ENCODE measurements around the gene ARHGAP30. TPM values are rescaled to one million over a fixed set of nuclear protein-coding genes. Genes with fewer than 3 reads are reported as not detected.

Gene ARHGAP30
- polyA plus RNA-seq, 1 experiment, result not detected

DNA sequence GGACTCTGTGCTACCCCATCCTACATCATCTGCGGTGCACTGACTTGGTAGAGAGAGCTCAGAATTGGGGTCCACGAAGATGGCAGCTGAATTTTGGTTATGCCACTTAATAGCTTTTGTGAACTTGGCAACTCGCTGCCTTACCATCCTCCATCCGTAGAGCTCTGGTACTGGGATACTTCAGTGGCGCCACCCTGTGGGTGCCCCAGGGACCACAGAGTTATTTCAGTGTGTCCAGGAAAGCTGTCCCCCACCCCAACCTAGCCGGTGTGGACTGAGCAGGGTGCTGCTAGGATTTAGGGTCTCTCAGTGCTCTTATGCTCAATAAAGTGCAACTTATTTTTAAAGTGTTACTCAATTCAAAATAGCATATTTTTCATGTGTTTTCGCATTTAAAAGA, 14.9 kb downstream of the ARHGAP30 start:
- CTCF ChIA-PET, result no interaction called here

DNA sequence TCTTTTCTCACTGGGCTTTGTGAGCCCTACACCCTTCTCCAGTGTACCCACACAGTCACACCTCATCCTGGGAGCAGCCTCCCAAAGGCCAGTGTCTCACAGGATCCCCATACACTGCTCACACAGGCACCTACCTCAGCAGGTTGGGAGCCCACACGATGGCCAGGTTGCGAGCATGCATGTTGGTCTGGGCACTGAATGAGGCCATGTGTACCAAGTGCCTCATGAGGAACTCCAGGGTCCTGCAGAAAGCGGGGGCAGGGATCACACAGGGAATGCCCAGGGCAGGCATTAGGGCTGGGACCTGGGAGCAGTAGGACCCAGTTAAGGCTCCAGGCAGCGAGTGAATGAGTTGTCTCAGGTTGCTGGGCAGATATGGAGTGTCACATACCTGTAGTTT, 15.5 kb downstream of the ARHGAP30 start:
- CTCF ChIA-PET, result interaction anchor here (1.2 kb wide), 1 partner anchor 43 kb away, joined by 3 read pairs; no protein-coding TSS in a partner anchor
- DNase-seq (ENCODE audit: low read depth, low spot score), result no peak
- Histone ChIP-seq H3K9me3 (ENCODE audit: control insufficient read depth, insufficient read depth, low read length) (peaks cover 4% of the 10 kb centered on the region), H3K27ac (ENCODE audit: low read depth, low read length) (no peak overlapping the region), H3K4me3 (ENCODE audit: low read depth, low read length) (no peak overlapping the region), H3K27me3 (ENCODE audit: control insufficient read depth, insufficient read depth, low read length) (no peaks in the 10 kb centered on the region)
- POLR2A ChIA-PET, result interaction anchor here (1.1 kb wide), 1 partner anchor 9 kb away, joined by 4 read pairs; the partner anchor contains the start of gene USF1
- TF ChIP-seq, protein P1, sequence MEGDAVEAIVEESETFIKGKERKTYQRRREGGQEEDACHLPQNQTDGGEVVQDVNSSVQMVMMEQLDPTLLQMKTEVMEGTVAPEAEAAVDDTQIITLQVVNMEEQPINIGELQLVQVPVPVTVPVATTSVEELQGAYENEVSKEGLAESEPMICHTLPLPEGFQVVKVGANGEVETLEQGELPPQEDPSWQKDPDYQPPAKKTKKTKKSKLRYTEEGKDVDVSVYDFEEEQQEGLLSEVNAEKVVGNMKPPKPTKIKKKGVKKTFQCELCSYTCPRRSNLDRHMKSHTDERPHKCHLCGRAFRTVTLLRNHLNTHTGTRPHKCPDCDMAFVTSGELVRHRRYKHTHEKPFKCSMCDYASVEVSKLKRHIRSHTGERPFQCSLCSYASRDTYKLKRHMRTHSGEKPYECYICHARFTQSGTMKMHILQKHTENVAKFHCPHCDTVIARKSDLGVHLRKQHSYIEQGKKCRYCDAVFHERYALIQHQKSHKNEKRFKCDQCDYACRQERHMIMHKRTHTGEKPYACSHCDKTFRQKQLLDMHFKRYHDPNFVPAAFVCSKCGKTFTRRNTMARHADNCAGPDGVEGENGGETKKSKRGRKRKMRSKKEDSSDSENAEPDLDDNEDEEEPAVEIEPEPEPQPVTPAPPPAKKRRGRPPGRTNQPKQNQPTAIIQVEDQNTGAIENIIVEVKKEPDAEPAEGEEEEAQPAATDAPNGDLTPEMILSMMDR (IDR thresholded peaks at IDR 0.05; ENCODE audit: low read depth, low read length), result no peak

More for the DNA sequence above, 14.9 kb downstream of the ARHGAP30 start:
- TF ChIP-seq, protein P1 (IDR thresholded peaks at IDR 0.05; ENCODE audit: low read depth, low read length), result 0 out of 2 replicates have a peak, but pooled peaks have one; percentile 9
- no peak overlapping the region for H3K27ac ChIP-seq (ENCODE audit: low read depth, low read length)
- no peaks in the 10 kb centered on the region; the same call in 1 of the 2 replicates for H3K9me3 ChIP-seq (ENCODE audit: control insufficient read depth, insufficient read depth, low read length)
- POLR2A ChIA-PET, result interaction anchor here (1.1 kb wide), 1 partner anchor 10 kb away, joined by 4 read pairs; the partner anchor contains the start of gene USF1
- H3K27me3 ChIP-seq (ENCODE audit: control insufficient read depth, insufficient read depth, low read length), result no peaks in the 10 kb centered on the region
- H3K4me3 ChIP-seq (ENCODE audit: low read depth, low read length), result no peak overlapping the region
- no peak for DNase-seq (ENCODE audit: low read depth, low spot score)

DNA sequence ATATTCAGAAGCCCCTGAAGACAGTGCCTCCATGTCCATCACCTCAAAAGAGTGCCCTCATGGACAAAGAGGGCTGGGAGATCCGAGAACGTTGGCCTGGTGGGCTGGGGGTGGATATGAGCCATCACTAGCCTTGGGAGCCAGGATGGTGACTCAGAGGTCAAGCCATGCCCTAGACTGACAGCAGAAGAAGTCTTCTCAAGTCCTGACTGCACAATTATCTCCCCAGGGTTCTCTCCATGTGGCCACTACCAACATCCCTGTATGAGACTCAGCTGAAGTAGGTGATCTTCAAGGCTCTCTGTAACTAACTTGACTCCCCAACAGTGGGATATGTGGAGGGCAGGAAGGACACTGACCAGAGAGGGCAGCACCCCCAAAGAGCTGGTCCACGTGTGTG, 16.8 kb downstream of the ARHGAP30 start:
- no peak for DNase-seq (ENCODE audit: low read depth, low spot score)
- ChIA-PET CTCF (no interaction called here), POLR2A (no interaction called here)
- Histone ChIP-seq H3K9me3 (ENCODE audit: control insufficient read depth, insufficient read depth, low read length) (peaks cover 16% of the 10 kb centered on the region), H3K27ac (ENCODE audit: low read depth, low read length) (no peak overlapping the region), H3K4me3 (ENCODE audit: low read depth, low read length) (no peak overlapping the region), H3K27me3 (ENCODE audit: control insufficient read depth, insufficient read depth, low read length) (no peaks in the 10 kb centered on the region)
- TF ChIP-seq, protein P1 (IDR thresholded peaks at IDR 0.05; ENCODE audit: low read depth, low read length), result no peak

DNA sequence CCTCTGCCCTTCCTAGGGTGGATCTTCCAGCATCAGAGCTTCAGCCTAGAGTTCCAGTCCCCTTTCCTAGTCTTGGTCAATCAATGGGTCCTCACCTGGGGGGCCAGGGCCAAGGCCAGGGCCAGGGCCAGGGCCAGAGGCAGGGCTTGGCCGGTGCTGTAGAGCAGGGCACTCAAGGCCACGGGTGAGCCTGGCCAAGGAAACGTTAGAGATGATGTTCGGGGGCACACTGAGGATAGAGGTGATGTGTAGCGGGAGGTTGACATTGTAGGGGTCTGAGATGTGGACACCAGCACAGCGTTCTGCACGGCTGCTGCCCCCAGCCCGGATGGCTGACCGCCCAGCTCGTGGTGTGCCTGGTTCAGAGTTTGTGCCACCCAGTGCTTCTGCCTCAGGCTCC, 18.5 kb downstream of the ARHGAP30 start:
- TF ChIP-seq, protein P1 (IDR thresholded peaks at IDR 0.05; ENCODE audit: low read depth, low read length), result no peak
- Histone ChIP-seq H3K4me3 (ENCODE audit: low read depth, low read length) (no peak overlapping the region), H3K27ac (ENCODE audit: low read depth, low read length) (no peak overlapping the region), H3K9me3 (ENCODE audit: control insufficient read depth, insufficient read depth, low read length) (peaks cover 20% of the 10 kb centered on the region), H3K27me3 (ENCODE audit: control insufficient read depth, insufficient read depth, low read length) (no peaks in the 10 kb centered on the region)
- POLR2A ChIA-PET, result interaction anchor here (0.7 kb wide), 1 partner anchor 63 kb away, joined by 4 read pairs; no protein-coding TSS in a partner anchor
- CTCF ChIA-PET, result interaction anchor here (1.0 kb wide), 1 partner anchor 45 kb away, joined by 3 read pairs; no protein-coding TSS in a partner anchor
- DNase-seq (ENCODE audit: low read depth, low spot score), result no peak

DNA sequence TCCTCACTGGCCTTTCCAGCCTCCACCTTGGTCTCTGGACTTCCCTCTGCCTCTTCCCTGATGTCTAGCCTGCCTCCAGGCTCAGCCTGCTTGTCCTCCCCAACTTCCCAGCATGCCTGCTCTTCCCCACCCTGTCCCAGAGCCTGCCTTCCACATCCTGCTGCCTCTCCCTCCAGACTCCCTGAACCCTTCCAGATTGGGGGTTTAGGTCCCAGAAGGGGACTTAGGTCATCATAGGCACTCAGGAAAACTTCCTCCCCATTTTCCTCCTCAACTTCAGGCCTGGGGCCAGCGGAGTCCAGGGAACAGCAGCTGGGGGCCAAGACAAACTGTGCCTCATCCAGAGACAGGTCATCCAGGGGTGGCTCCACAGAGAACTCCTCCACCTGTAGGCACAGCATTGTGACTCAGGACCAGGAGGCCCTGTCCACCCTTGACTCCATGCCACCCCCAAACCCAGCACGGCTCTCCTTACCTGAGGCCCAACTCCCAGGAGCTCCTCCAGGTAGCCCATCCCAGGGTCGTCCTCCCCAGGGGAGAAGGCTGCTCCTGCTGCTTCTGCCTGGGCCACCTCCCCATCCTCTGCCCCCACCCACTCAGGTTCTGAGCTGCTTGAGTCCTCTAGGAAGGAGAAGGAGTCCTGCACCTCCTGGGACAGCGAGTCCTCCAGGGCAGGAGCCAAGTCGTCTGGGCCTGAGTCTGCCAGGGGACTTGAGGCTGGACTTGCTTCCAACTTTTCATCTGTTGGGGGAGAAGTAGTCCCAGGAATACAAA, 20.6 kb downstream of the ARHGAP30 start:
- Histone ChIP-seq H3K27me3 (ENCODE audit: control insufficient read depth, insufficient read depth, low read length) (no peaks in the 10 kb centered on the region), H3K4me3 (ENCODE audit: low read depth, low read length) (no peak overlapping the region)
- CTCF ChIA-PET, result interaction anchor here (2.3 kb wide), 1 partner anchor 51 kb away, joined by 10 read pairs; no protein-coding TSS in a partner anchor

More for the DNA sequence above, 20.6 kb downstream of the ARHGAP30 start:
- POLR2A ChIA-PET, result no interaction called here
- TF ChIP-seq, protein P1 (IDR thresholded peaks at IDR 0.05; ENCODE audit: low read depth, low read length), result no peak
- peaks cover 20% of the 10 kb centered on the region for H3K9me3 ChIP-seq (ENCODE audit: control insufficient read depth, insufficient read depth, low read length)
- DNase-seq (ENCODE audit: low read depth, low spot score), result no peak
- H3K27ac ChIP-seq (ENCODE audit: low read depth, low read length), result no peak overlapping the region
